NCI-H2227 (cell line): ENCODE results near the gene TMEM120A.

ENCODE experiments used
- DNase-seq: peaks from one replicate; lab custom pipeline; 2025; ENCODE audit not compliant: unreplicated experiment; lab: John Stamatoyannopoulos, UW

TMEM120A gene

GRCh38 chr7:75981453-75982305 lies 12.7 kb downstream of the TMEM120A start:
- DNase-seq: no peak

- no peak for DNase-seq
These were observed 13.3 kb downstream of the TMEM120A start for GRCh38 chr7:75981203-75981452.

- DNase-seq: no peak
These were observed 13.8 kb downstream of the TMEM120A start for GRCh38 chr7:75980430-75981202.

- no peak for DNase-seq
These were observed 14.5 kb downstream of the TMEM120A start for GRCh38 chr7:75979759-75980429.

- no peak for DNase-seq
These were observed 16.7 kb downstream of the TMEM120A start for GRCh38 chr7:75977743-75978142.

- DNase-seq: no peak
These were observed 22.2 kb downstream of the TMEM120A start for GRCh38 chr7:75971961-75972763.

GRCh38 chr7:75971309-75971960 lies 23.0 kb downstream of the TMEM120A start:
- DNase-seq: no peak

GRCh38 chr7:75969704-75970498 lies 24.5 kb downstream of the TMEM120A start:
- DNase-seq: no peak

- DNase-seq: peak; percentile 60
These were observed 25.2 kb downstream of the TMEM120A start for GRCh38 chr7:75969182-75969581.

- no peak for DNase-seq
These were observed 25.8 kb downstream of the TMEM120A start for GRCh38 chr7:75968561-75969001.

GRCh38 chr7:75968012-75968411 lies 26.4 kb downstream of the TMEM120A start:
- DNase-seq: no peak

- DNase-seq: peak; percentile 85
These were observed 26.9 kb downstream of the TMEM120A start for GRCh38 chr7:75967487-75967997.

GRCh38 chr7:75967055-75967454 lies 27.3 kb downstream of the TMEM120A start:
- no peak for DNase-seq

GRCh38 chr7:75966190-75966961 lies 28.0 kb downstream of the TMEM120A start:
- DNase-seq: peak; percentile 49

GRCh38 chr7:75965617-75966016 lies 28.8 kb downstream of the TMEM120A start:
- no peak for DNase-seq

GRCh38 chr7:75963381-75963995 lies 30.9 kb downstream of the TMEM120A start:
- DNase-seq: peak; percentile 53

- peak; percentile 68 for DNase-seq
These were observed 31.6 kb downstream of the TMEM120A start for GRCh38 chr7:75962607-75963380.
